HFF-Myc (cell line): ENCODE measurements around the gene MIB2.
"Not testable (repeated sequence)": the region's sequence is repeated elsewhere in the genome, so short reads cannot be mapped to it uniquely, and the experiment has no call there.

Source experiments
- DNase-seq: peaks from one replicate; pipeline ENCODE4 v3.0.0-alpha.2; 2011; ENCODE audit warnings: low read depth; ENCODE audit errors: extremely low read depth
- H3K4me3 ChIP-seq: replicated peaks from 2 replicates; pipeline ENCODE4 v1.5.1; 2011; ENCODE audit warnings: low read depth, mild to moderate bottlenecking, control low read depth, low read length
- TF ChIP-seq, protein P1 (sequence below): IDR thresholded peaks from 2 replicates; pipeline ENCODE4 v1.5.1; 2012; ENCODE audit warnings: mild to moderate bottlenecking, low read depth, low read length, control low read depth; ENCODE audit errors: missing control alignments

The MIB2 gene

GRCh38 chr1:1631782-1632420 is 16.6 kb downstream of the MIB2 start, which contains the start of gene MMP23B:
Gene MMP23B (plus strand): TSS chr1:1632173. CDS start chr1:1632219, 46 bp downstream.
- DNase-seq, result no peak
- H3K4me3 ChIP-seq, result no peak within 1 kb of the TSS
- TF ChIP-seq, protein P1, sequence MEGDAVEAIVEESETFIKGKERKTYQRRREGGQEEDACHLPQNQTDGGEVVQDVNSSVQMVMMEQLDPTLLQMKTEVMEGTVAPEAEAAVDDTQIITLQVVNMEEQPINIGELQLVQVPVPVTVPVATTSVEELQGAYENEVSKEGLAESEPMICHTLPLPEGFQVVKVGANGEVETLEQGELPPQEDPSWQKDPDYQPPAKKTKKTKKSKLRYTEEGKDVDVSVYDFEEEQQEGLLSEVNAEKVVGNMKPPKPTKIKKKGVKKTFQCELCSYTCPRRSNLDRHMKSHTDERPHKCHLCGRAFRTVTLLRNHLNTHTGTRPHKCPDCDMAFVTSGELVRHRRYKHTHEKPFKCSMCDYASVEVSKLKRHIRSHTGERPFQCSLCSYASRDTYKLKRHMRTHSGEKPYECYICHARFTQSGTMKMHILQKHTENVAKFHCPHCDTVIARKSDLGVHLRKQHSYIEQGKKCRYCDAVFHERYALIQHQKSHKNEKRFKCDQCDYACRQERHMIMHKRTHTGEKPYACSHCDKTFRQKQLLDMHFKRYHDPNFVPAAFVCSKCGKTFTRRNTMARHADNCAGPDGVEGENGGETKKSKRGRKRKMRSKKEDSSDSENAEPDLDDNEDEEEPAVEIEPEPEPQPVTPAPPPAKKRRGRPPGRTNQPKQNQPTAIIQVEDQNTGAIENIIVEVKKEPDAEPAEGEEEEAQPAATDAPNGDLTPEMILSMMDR, result no peak

DNA sequence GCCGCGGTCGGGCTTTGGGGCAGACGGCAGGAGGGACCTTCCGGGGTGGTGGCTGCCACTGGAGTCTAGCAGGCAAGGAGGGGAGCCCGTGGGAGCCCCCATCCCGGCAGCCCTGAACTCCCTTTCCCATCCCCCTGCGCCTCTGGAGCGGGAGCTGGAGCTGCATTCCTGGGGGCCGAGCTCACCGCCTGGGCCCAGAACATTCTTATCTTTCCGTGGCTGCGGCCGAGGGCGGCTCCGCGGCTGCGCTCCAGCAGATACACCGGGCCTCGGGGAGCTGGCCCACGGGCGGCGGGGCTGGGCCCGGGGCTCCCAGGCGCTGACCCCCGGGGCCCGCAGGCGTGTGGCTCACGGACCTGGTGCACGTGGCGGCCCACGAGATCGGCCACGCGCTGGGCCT is 18.1 kb downstream of the MIB2 start:
- H3K4me3 ChIP-seq, DNase-seq: not testable (repeated sequence)

DNA sequence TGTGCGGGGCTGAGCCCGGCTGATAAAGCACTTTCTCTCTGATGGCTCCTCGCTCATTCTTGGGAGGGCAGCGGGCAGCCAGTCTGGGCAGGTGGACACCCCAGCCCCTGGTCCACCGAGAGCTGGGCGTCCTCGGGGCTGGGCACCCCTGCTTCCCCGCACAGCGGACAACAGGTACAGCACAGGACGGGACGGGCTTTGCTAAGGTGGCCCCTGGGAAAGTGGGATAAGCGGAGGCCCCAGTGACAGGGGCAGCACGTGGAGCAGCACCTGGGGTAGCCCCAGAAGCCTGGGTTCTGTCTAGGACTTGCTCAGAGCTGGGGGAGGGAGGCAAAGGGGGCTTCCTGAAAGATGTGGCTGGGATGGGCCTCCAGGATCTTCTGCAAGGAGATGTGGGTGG is 19.3 kb downstream of the MIB2 start:
- not testable (repeated sequence) for DNase-seq, H3K4me3 ChIP-seq

- H3K4me3 ChIP-seq, DNase-seq: not testable (repeated sequence)
These were observed 21.6 kb downstream of the MIB2 start for GRCh38 chr1:1636621-1637478.

DNA sequence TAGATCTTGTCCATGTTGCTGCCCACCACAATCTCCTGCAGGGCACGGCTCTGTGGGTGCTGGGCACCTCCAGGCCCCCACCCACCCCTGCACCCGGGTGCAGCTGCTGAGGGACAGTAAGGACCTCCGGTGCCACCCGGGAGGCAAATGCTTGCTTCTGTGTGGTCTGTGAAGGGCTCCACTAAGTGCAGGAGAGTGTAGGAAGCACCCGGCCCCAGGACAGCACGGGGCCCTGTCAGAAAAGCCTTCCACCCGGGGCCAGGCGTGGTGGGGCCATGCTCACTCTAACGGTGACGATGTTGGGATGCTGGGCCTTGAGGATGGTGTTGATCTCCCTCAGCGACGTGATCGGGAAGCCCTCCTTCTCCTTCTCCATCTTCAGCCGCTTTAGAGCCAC is 22.2 kb downstream of the MIB2 start:
- DNase-seq, result not testable (repeated sequence)

DNA sequence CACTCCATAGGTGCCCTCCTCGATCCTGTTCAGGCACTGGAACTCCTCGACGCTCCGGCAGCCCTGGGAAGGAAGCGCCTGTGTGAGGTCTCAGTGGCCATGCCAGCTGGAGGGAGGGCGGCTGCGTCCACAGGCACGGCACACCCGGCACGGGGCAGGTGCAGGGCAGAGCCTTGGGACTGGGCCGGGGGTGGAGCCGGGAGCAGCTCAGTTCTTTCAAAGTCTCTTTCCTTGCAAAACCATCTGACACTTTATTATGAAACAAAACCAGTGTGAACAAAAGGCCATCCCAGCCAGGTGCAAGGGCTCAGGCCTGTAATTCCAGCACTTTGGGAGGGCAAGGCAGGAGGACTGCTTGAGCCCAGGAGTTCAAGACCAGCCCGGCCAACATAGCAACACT is 23.2 kb downstream of the MIB2 start:
- not testable (repeated sequence) for H3K4me3 ChIP-seq, DNase-seq

More for the DNA sequence above, 22.2 kb downstream of the MIB2 start:
- not testable (repeated sequence) for H3K4me3 ChIP-seq

GRCh38 chr1:1639368-1639767 is 24.1 kb downstream of the MIB2 start:
- H3K4me3 ChIP-seq, DNase-seq: not testable (repeated sequence)

DNA sequence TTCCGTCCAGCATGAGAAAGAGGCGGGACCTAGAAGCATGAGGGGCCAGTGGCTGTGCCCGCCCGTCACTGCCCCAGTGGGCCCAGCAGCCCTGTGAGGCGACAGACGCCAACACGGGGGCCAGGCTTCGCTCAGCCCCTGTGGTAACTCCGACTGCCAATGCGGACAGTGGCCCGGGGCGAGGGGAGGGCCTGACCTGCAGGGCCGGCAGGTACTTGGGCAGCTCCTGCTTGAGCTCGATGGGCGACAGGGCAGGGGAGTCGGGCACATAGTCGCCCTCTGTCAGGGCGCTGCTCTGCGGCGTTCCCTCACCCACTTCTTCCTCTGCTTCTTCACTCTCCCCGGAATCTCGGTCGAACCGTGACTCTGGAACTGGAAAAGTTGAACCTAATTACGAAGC is 24.8 kb downstream of the MIB2 start:
- not testable (repeated sequence) for DNase-seq

DNA sequence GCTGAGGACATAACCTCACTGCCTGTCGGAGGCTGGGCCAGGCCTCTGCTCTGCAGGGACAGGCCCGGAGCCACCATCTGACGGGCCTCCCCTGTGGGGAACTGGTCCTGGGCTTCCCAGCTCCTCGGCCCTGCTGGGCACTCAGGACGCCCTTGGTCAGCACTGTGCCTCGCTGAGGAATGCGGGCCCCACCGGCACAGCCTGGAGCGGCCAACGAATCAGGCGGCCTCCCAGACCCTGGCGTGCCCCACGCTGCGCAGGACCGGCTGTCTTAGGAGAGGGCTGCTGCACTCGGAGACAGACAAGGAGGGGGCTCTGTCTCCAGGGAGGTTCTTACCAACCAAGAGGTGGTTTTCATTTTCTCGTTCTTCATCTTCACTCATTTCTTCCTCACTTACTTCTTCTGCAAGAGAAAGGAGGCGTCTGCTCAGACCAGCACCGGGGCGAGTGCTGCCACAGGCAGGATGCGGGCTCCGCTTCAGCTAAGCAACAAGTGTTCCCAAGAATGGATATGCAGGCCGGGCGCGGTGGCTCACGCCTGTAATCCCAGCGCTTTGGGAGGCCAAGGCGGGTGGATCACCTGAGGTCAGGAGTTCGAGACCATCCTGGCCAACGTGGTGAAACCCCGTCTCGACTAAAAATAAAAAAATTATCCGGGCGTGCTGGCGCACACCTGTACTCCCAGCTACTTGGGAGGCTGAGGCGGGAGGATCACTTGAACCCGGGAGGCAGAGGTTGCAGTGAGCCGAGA is 25.6 kb downstream of the MIB2 start:
- not testable (repeated sequence) for DNase-seq, H3K4me3 ChIP-seq

More for the DNA sequence above, 24.8 kb downstream of the MIB2 start:
- not testable (repeated sequence) for H3K4me3 ChIP-seq

- DNase-seq, H3K4me3 ChIP-seq: not testable (repeated sequence)
These were observed 31.0 kb downstream of the MIB2 start for GRCh38 chr1:1646326-1646725.

GRCh38 chr1:1647567-1648241 is 32.4 kb downstream of the MIB2 start:
- H3K4me3 ChIP-seq, DNase-seq: not testable (repeated sequence)

DNA sequence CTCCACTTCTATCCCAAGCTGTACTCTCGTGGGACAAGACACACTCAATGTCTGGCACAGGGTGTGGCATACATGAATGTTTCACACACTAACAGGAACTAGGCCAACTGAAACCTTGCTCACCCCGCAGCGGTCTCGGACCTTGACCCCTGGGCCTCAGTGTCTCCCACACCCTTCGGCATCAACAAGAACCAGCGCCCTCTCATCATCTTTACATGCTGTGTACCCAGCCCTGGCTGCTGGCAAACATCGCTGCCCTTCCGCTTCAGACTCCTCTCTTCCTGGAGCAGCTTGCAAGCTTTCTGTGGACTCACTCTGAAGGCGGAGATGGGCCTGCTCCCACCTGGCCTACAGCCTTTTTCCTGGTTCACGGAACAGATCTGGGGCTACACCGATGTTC is 33.0 kb downstream of the MIB2 start:
- not testable (repeated sequence) for DNase-seq, H3K4me3 ChIP-seq
